GM18502 (cell line): ENCODE results near the gene PPT1.

ENCODE experiments used
- ATAC-seq: cut with Tn5 transposase; IDR thresholded peaks from one replicate; pipeline ENCODE4 v1.9.1; 2021; ENCODE audit warnings: mild to moderate bottlenecking; ENCODE audit not compliant: unreplicated experiment, poor library complexity

Gene PPT1

DNA sequence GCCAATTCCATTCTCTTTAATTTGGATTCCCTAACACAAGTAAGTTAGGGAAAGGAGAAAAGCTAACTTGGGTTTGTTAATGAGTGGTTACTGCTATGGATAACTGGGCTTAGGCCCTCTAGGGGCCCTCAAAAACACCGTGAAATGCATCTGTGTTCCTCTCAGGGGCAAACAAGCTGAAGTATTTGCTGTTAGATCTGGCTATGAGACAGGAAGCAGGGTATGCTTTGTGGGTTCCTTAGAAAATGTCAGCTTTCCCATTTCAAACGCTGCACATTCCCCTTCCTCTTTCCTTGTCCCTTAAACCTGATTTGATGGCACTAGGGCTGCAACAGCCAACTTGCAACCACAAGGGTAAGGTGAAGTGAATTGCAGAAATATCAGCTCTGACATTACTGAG, 62.2 kb downstream of the PPT1 start:
- ATAC-seq, result no peak

DNA sequence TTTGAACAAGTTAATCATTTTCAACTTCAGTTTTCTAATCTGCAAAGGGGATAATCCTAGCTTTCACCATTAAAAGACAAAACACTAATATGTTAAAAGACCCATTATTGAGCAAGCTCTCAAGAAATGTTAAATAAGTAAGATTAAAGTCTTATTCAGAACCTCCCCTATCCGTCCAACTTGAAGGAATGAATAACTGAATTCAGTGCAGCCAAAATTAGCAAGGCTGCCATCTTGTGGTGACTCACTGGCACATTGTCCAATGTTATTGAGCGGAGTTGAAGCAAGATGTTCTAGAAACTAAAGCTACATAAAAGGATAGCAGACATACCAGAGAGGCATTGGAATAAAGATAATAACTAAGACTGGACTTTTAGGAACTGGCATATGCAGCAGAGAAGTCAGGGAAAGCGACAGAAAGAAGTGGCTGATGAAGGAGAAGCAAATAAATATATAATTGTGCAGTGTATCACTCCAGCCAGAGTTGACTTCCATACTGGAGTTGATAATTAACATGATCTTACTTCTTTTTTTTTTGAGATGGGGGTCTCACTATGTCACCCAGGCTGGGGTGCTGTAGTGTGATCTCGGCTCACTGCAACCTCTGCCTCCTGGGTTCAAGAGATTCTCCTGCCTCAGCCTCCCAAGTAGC, 64.7 kb downstream of the PPT1 start:
- ATAC-seq, result no peak

DNA sequence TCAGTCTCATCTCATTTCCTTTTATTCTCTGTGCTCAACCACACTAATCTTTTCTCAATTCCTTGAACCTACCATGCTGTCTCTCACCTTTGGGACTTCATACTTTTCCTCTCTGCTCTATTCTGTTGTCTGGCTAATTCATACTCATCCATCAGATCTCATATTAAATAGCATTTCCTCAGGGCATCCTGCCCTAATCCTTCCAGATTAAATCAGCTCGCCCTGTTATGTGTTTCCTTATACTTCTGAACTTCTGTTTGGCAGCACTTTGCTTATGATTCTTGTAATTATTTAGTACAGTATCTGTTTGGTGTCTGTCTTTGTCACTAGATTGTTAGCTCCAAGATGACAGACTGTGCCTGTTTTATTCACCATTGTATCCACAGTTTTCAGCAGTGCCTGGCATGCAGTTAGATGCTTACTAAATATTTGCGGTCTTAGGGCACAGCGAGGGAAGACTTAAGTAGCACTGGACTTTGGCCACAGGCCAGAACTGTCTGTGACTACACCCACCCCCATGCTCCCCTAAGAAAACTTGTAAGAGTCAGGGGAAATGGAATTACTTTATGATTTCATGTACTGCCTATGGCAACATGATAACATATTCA, 66.4 kb downstream of the PPT1 start:
- ATAC-seq, result no peak

DNA sequence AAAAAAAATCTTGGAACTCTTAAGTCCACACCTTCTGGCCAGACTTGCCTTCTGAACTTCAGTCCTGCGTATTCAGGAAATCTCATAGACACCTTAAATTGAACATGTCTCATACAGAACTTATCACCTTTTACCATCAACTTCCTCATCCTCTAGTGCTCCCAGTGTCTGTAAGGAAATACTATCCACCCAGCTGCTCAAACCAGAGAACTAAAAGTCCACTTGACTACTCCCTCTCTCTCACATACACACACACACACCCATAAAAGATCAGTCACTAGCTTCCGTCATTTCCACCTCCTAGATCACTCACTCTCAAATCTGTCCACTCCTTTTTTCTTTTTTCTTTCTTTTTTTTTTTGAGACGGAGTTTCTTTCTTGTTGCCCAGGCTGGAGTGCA, 67.4 kb downstream of the PPT1 start:
- no peak for ATAC-seq

DNA sequence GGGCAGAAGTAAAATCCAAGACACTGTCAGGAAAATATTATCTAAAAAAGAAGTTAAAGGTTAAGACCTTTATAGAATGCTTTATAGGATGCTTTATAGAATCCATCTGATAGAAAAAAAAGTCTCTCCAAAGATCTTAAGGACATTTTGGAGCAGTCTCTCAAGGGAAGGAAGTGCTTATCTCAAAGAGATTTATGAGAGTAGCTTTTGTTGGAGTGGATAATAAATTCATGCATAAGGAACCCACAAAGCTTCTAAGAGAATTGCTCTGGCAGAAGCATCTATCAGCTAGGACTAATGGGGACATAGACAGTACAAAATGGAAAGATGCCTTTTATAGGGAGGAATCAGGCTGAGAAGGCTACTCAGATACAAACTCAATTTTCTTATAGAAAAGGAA, 69.4 kb downstream of the PPT1 start:
- ATAC-seq, result no peak

DNA sequence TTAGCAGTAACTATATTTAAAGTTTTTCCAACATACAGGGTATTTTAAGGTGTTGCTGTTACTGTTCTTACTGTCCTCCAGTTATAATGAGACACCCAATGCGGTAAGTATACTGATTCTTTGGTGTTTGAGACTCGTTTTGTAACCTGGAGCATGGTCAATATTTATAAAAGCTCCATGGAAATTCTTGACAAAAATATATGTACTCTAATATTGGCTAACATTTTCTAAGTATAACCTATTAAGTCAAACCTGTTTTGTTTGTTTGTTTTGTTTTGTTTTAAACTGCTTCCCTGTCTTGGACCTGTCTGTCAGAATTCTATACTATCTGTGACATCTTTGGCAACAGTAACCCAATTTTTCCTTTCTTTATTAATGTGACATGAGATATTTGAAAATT, 72.4 kb downstream of the PPT1 start:
- ATAC-seq, result no peak

DNA sequence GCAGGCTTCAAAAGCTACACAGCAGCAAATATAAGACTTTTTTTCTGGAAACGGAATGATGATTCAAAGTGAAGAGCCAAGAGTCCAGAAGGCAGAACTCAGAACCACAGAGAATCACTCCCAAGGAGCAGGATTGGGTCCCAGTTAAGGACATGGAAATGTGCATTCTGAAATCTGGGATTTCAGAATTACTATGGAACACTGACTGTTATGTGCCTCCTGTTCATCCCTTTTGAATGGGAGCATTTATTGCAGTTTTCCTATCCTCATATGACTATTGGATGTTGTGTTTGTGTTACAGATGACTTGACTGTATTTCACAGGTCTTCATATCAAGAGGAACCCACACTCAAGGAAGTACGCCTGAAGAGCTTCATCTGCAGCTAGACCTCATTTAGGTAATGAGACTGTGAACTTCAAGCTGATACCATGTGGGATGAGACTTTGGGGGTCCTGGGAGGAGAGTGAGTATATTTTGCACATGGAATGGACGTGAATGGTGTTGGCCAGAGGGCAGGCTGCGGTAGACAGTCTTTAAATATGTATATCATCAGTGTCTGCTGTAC, 73.6 kb downstream of the PPT1 start:
- ATAC-seq, result no peak
